Astrocyte (in vitro differentiated cells and primary cell): Measurements from ENCODE around the gene HOXA6. TPM values are rescaled to one million over a fixed set of nuclear protein-coding genes. Genes with fewer than 3 reads are reported as not detected.

Source experiments
- DNase-seq: peaks from one replicate; pipeline ENCODE4 v3.0.0-alpha.2; 2010; ENCODE audit warnings: low read depth
- FAIRE-seq: peaks from 2 replicates; lab custom pipeline; 2011; peaks lifted over from hg19 to GRCh38; lab: Jason Lieb, UNC
- H2AFZ ChIP-seq: 2 replicates; pipeline ENCODE4 v1.6.0; 2012; ENCODE audit warnings: low read depth, low read length, inconsistent platforms
- H3K27ac ChIP-seq: 2 replicates; pipeline ENCODE4 v1.5.1; 2011; ENCODE audit warnings: low read depth, low read length, inconsistent platforms
- H3K27me3 ChIP-seq: 2 replicates; pipeline ENCODE4 v1.6.0; 2011; ENCODE audit warnings: low read length, inconsistent platforms; ENCODE audit not compliant: insufficient read depth
- H3K36me3 ChIP-seq: 2 replicates; pipeline ENCODE4 v1.5.1; 2011; ENCODE audit warnings: low read length, inconsistent platforms; ENCODE audit not compliant: insufficient read depth
- H3K4me1 ChIP-seq: 2 replicates; pipeline ENCODE4 v1.5.1; 2011; ENCODE audit warnings: low read length, inconsistent platforms; ENCODE audit not compliant: insufficient read depth
- H3K4me2 ChIP-seq: 2 replicates; pipeline ENCODE4 v1.6.0; 2012; ENCODE audit warnings: low read length, inconsistent platforms
- H3K4me3 ChIP-seq: 2 replicates; pipeline ENCODE4 v1.5.1; 2011; ENCODE audit warnings: low read depth, mild to moderate bottlenecking, low read length, inconsistent platforms; ENCODE audit not compliant: insufficient read depth
- H3K79me2 ChIP-seq: 2 replicates; pipeline ENCODE4 v1.6.0; 2012; ENCODE audit warnings: mild to moderate bottlenecking, low read length, inconsistent platforms; ENCODE audit not compliant: insufficient read depth
- H3K9ac ChIP-seq: 2 replicates; pipeline ENCODE4 v1.6.0; 2012; ENCODE audit warnings: mild to moderate bottlenecking, low read length, inconsistent platforms
- H3K9me3 ChIP-seq: 2 replicates; pipeline ENCODE4 v1.5.1; 2012; ENCODE audit warnings: low read depth, mild to moderate bottlenecking, low read length, inconsistent platforms; ENCODE audit not compliant: insufficient read depth
- H4K20me1 ChIP-seq: 2 replicates; pipeline ENCODE4 v1.6.0; 2012; ENCODE audit warnings: low read length, inconsistent platforms; ENCODE audit not compliant: insufficient read depth
- H3K27ac Mint-ChIP-seq: one replicate; pipeline ENCODE4 v1.8.0; 2021; ENCODE audit warnings: mild to moderate bottlenecking, mixed read lengths; ENCODE audit not compliant: unreplicated experiment
- H3K27me3 Mint-ChIP-seq: one replicate; pipeline ENCODE4 v1.8.0; 2021; ENCODE audit warnings: low read depth, mixed read lengths; ENCODE audit not compliant: unreplicated experiment
- H3K36me3 Mint-ChIP-seq: one replicate; pipeline ENCODE4 v1.8.0; 2021; ENCODE audit warnings: low read depth, mixed read lengths; ENCODE audit not compliant: unreplicated experiment
- H3K4me1 Mint-ChIP-seq: one replicate; pipeline ENCODE4 v1.8.0; 2021; ENCODE audit warnings: low read depth, mixed read lengths; ENCODE audit not compliant: unreplicated experiment
- H3K4me3 Mint-ChIP-seq: one replicate; pipeline ENCODE4 v1.8.0; 2021; ENCODE audit warnings: mild to moderate bottlenecking, moderate library complexity, mixed read lengths; ENCODE audit not compliant: unreplicated experiment
- H3K9me3 Mint-ChIP-seq: one replicate; pipeline ENCODE4 v1.8.0; 2021; ENCODE audit warnings: mild to moderate bottlenecking, mixed read lengths; ENCODE audit not compliant: unreplicated experiment
- CTCF ChIP-seq: IDR thresholded peaks from 2 replicates; pipeline ENCODE4 v1.5.1; 2011; ENCODE audit warnings: low read depth, mild to moderate bottlenecking, inconsistent platforms, low read length, moderate library complexity; ENCODE audit not compliant: insufficient read depth
- EZH2 ChIP-seq: IDR thresholded peaks from 2 replicates; pipeline ENCODE4 v1.6.1; 2012; ENCODE audit warnings: mild to moderate bottlenecking, low read length, inconsistent platforms; ENCODE audit not compliant: insufficient read depth
- microRNA-seq: library from miRNA; unstranded; fragments of <30 nt; microRNA quantifications from one replicate; pipeline ENCODE4 v1.2.0, GENCODE V29; 2020
- total RNA-seq: library from RNA; stranded (reverse); gene quantifications from 2 replicates; pipeline ENCODE4 v1.2.1, GENCODE V29; 2021

Gene HOXA6
- total RNA-seq, 1 donor from 2014 or later: not detected

GRCh38 chr7:27096768-27097514, 50.6 kb downstream of the HOXA6 start:
- Histone ChIP-seq H3K79me2 (peaks cover 41% of the 10 kb centered on the region), H3K4me3 (peak overlapping the region; percentile 72), H3K4me2 (peak overlapping the region; percentile 91), H3K4me1 (no peaks in the 10 kb centered on the region), H3K27me3 (peaks cover 80% of the 10 kb centered on the region), H3K27ac (peak overlapping the region; percentile 83), H3K9me3 (no peaks in the 10 kb centered on the region), H3K36me3 (no peaks in the 10 kb centered on the region), H4K20me1 (peaks cover 8% of the 10 kb centered on the region), H3K9ac (peak overlapping the region; percentile 87), H2AFZ (no peak overlapping the region)
- peaks cover 2% of the 10 kb centered on the region for H3K4me1 Mint-ChIP-seq
- peak overlapping the region; percentile 82 for H3K4me3 Mint-ChIP-seq
- FAIRE-seq (no peak), DNase-seq (peak; percentile 30)
- H3K27ac Mint-ChIP-seq: peak overlapping the region; percentile 59
- peaks cover 44% of the 10 kb centered on the region for H3K9me3 Mint-ChIP-seq
- H3K36me3 Mint-ChIP-seq: peaks cover 2% of the 10 kb centered on the region
- no peak for TF ChIP-seq EZH2
- no peak for TF ChIP-seq CTCF
- peaks cover 92% of the 10 kb centered on the region for H3K27me3 Mint-ChIP-seq

- Histone ChIP-seq H2AFZ (peak within 1 kb of the TSS; percentile 71), H3K27ac (peak within 1 kb of the TSS; percentile 83), H3K9me3 (no peaks in the 10 kb centered on the region), H3K4me2 (peak within 1 kb of the TSS; percentile 91), H3K79me2 (peaks cover 41% of the 10 kb centered on the region), H3K27me3 (peaks cover 80% of the 10 kb centered on the region), H4K20me1 (peaks cover 8% of the 10 kb centered on the region), H3K36me3 (no peaks in the 10 kb centered on the region), H3K4me1 (no peaks in the 10 kb centered on the region), H3K9ac (peak within 1 kb of the TSS; percentile 87), H3K4me3 (peak within 1 kb of the TSS; percentile 72)
- H3K4me1 Mint-ChIP-seq: peaks cover 2% of the 10 kb centered on the region
- H3K27me3 Mint-ChIP-seq: peaks cover 93% of the 10 kb centered on the region
- peak; percentile 89 for DNase-seq
- peak within 1 kb of the TSS; percentile 83 for H3K4me3 Mint-ChIP-seq
- peak; percentile 51 for TF ChIP-seq EZH2
- no peak for TF ChIP-seq CTCF
- FAIRE-seq: no peak
- H3K36me3 Mint-ChIP-seq: peaks cover 2% of the 10 kb centered on the region
- peaks cover 39% of the 10 kb centered on the region for H3K9me3 Mint-ChIP-seq
- H3K27ac Mint-ChIP-seq: peak within 1 kb of the TSS; percentile 94
These were observed 51.4 kb downstream of the HOXA6 start, which contains the start of gene HOXA1 for GRCh38 chr7:27095897-27096767. Gene HOXA1, minus strand, starts transcription at chr7:27096000. Its CDS starts 88 bp downstream, at chr7:27095912.

Small RNA genes lying within 50 kb of the gene (microRNA-seq; reads per million reads assigned to microRNA genes)
- gene MIR196B: 2,850 reads per million, percentile 88 among the genes with 10 or more reads in this experiment

Other genes starting within 250 kb of the HOXA6 start
- gene HOXA1, start 51.8 kb downstream of the HOXA6 start, total RNA-seq: 0.23 TPM in 1 of 2 replicates, not detected in the other
- gene HOXA2, start 45.1 kb downstream of the HOXA6 start, total RNA-seq: not detected in 2 replicates
- not detected in 2 replicates for gene HOXA4, start 17.0 kb downstream of the HOXA6 start, total RNA-seq
- not detected in 2 replicates for gene HOXA5, start 4.1 kb downstream of the HOXA6 start, total RNA-seq
- gene HOXA3, start 4.8 kb upstream of the HOXA6 start, total RNA-seq: not detected in 2 replicates
- not detected in 2 replicates for gene HOXA7, start 8.9 kb upstream of the HOXA6 start, total RNA-seq
- gene HOXA9, start 17.8 kb upstream of the HOXA6 start, total RNA-seq: not detected in 2 replicates
- not detected in 2 replicates for gene HOXA10, start 26.5 kb upstream of the HOXA6 start, total RNA-seq
- gene HOXA11, start 37.5 kb upstream of the HOXA6 start, total RNA-seq: not detected in 2 replicates
- gene HOXA13, start 52.3 kb upstream of the HOXA6 start, total RNA-seq: not detected in 2 replicates
- not detected in 2 replicates for gene EVX1, start 95.0 kb upstream of the HOXA6 start, total RNA-seq